Keratinocyte (primary cell): Measurements from ENCODE around the gene PPP6C. TPM values are rescaled to one million over a fixed set of nuclear protein-coding genes. Genes with fewer than 3 reads are reported as not detected.

Experiments
- DNase-seq: peaks from one replicate; pipeline ENCODE4 v3.0.0-alpha.2; 2011; ENCODE audit warnings: low read depth, missing footprints, low spot score
- FAIRE-seq: peaks from 2 replicates; lab custom pipeline; 2011; peaks lifted over from hg19 to GRCh38; lab: Jason Lieb, UNC
- H2AFZ ChIP-seq: 2 replicates; pipeline ENCODE4 v1.6.0; 2012; ENCODE audit warnings: low read length, control low read depth, inconsistent platforms; ENCODE audit not compliant: control insufficient read depth
- H3K27ac ChIP-seq: 2 replicates; pipeline ENCODE4 v1.5.1; 2011; ENCODE audit warnings: low read length; ENCODE audit not compliant: control insufficient read depth, insufficient read depth
- H3K27me3 ChIP-seq: 3 replicates; pipeline ENCODE4 v1.6.0; 2011; ENCODE audit warnings: low read length; ENCODE audit not compliant: control insufficient read depth, insufficient read depth; ENCODE audit errors: extremely low read depth
- H3K36me3 ChIP-seq, 2 experiments: 2 replicates in 1 of 2; 3 replicates in 1 of 2; pipeline ENCODE4 v1.5.1; 2011; ENCODE audit warnings: low read length in 2 of 2, mild to moderate bottlenecking in 1 of 2; ENCODE audit not compliant: control insufficient read depth in 2 of 2, insufficient read depth in 2 of 2; ENCODE audit errors: extremely low read depth in 1 of 2
- H3K4me1 ChIP-seq: 3 replicates; pipeline ENCODE4 v1.5.1; 2011; ENCODE audit warnings: low read length; ENCODE audit not compliant: control insufficient read depth, insufficient read depth; ENCODE audit errors: extremely low read depth
- H3K4me2 ChIP-seq: 3 replicates; pipeline ENCODE4 v1.6.0; 2011; ENCODE audit warnings: low read depth, low read length; ENCODE audit not compliant: control insufficient read depth, insufficient read depth; ENCODE audit errors: extremely low read depth
- H3K4me3 ChIP-seq, 3 experiments: fragments of 200-600 bp in 1 of 3; sonication (generic) in 1 of 3; 2 replicates in 2 of 3; 3 replicates in 1 of 3; pipeline ENCODE4 v1.5.1; 2011 to 2016; ENCODE audit warnings: low read length in 3 of 3, mild to moderate bottlenecking in 3 of 3, control low read depth in 2 of 3, inconsistent platforms in 1 of 3, low read depth in 1 of 3, mixed read lengths in 1 of 3, mixed run types in 1 of 3, moderate library complexity in 1 of 3; ENCODE audit not compliant: control insufficient read depth in 2 of 3, insufficient read depth in 2 of 3; ENCODE audit errors: extremely low read depth in 1 of 3
- H3K79me2 ChIP-seq: 2 replicates; pipeline ENCODE4 v1.6.0; 2012; ENCODE audit warnings: low read length; ENCODE audit not compliant: control insufficient read depth, insufficient read depth
- H3K9ac ChIP-seq: 3 replicates; pipeline ENCODE4 v1.6.0; 2011; ENCODE audit warnings: low read length; ENCODE audit not compliant: control insufficient read depth, insufficient read depth; ENCODE audit errors: extremely low read depth
- H3K9me1 ChIP-seq: 3 replicates; pipeline ENCODE4 v1.6.0; 2011; ENCODE audit warnings: low read length; ENCODE audit not compliant: control insufficient read depth, insufficient read depth; ENCODE audit errors: extremely low read depth
- H3K9me3 ChIP-seq: 2 replicates; pipeline ENCODE4 v1.5.1; 2012; ENCODE audit warnings: low read depth, low read length; ENCODE audit not compliant: control insufficient read depth
- H4K20me1 ChIP-seq: 3 replicates; pipeline ENCODE4 v1.6.0; 2011; ENCODE audit warnings: low read length; ENCODE audit not compliant: control insufficient read depth, insufficient read depth; ENCODE audit errors: extremely low read depth
- EZH2 ChIP-seq: IDR thresholded peaks from one replicate; pipeline ENCODE4 v1.6.1; 2012; ENCODE audit warnings: inconsistent platforms, mild to moderate bottlenecking, low read length, moderate library complexity
- dilution Hi-C: fragments of 300-500 bp; cut with MboI; formaldehyde crosslinking; loops from one replicate; pipeline ENCODE4 v1.7.0; 2020; ENCODE audit warnings: low sequenced_read_pairs; ENCODE audit not compliant: extremely low pct_ligation_motif_present
- polyA plus RNA-seq, 5 experiments: library from polyadenylated mRNA; depleted of rRNA in 3 of 5; stranded (reverse) in 3 of 5; stranded (forward) in 1 of 5; unstranded in 1 of 5; fragments of >200 nt; gene quantifications; 1 replicate in 1 of 5; 2 replicates in 3 of 5; 3 replicates in 1 of 5; pipeline versions ENCODE4 v1.2.1 to v1.2.3, GENCODE V29; 2011 to 2012; ENCODE audit warnings: missing spikeins in 2 of 5, low read depth in 1 of 5, low replicate concordance in 1 of 5
- TF ChIP-seq, protein P1 (sequence below), 3 experiments: IDR thresholded peaks in 1 of 3; conservative IDR thresholded peaks in 1 of 3; optimal IDR thresholded peaks in 1 of 3; 2 replicates in 2 of 3; 3 replicates in 1 of 3; pipeline versions ENCODE3 to v1.5.1; 2011; ENCODE audit warnings: low read length in 3 of 3, mild to moderate bottlenecking in 3 of 3, moderate library complexity in 2 of 3, control low read depth in 1 of 3, inconsistent platforms in 1 of 3; ENCODE audit not compliant: insufficient read depth in 2 of 3; ENCODE audit errors: extremely low read depth in 1 of 3

PPP6C gene
- polyA plus RNA-seq, 1 donor (not counting 4 experiments of a cell fraction or from before 2014, with no cell fraction given): 35.9 TPM

DNA sequence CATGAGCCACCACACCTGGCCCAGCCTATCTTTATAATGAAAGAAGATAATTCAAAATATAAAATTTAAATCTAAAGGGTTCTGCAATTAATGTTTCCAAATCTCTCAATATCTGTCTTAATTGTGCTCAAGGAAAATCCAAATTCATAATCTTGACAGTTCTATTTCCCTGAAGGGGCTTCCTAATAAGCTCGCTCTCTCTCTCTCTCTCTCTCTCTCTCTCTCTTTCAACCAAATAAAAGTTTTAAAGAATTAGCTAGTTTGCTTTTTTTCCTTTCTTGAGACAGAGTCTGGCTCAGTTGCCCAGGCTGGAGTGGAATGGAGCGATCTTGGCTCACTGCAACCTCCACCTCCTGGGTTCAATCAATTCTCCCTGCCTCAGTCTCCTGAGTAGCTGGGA lies 33.1 kb downstream of the PPP6C start:
- FAIRE-seq: no peak
- peaks cover 5 to 12% of the 10 kb centered on the region in 2 experiments for H3K36me3 ChIP-seq

DNA sequence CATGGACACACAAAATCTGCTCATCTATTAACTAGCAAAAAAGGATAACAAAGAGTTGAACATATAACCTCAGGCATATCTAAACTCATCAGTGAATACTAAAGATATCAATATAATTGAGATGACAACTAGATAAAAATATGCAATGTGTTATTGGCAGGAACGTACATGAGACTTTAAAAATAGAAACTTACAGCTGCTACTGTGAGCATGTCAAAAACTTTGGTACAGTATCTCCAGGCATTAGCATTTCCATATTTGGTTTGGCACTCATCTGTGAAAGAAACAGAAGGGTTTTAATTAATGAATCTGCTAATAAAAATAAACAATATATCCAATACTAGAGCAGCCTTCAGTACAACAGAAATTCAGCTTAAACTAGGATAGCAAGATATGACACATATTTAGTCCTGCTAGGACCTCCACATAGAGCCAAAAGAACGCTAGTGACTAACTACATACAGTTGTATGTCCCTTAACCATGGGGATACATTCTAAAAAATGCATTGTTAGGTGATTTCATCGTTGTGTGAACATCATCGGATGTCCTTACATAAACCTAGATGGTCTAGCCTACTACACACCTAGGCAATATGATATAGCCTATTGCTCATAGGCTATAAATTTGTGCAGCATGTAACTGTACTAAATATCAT lies 35.8 kb downstream of the PPP6C start:
- dilution Hi-C loops: no loop called here
- DNase-seq: no peak
- Histone ChIP-seq H3K36me3 (peaks cover 15 to 17% of the 10 kb centered on the region in 2 experiments), H3K27ac (no peak overlapping the region), H4K20me1 (no peaks in the 10 kb centered on the region), H3K9ac (no peak overlapping the region), H3K27me3 (no peaks in the 10 kb centered on the region), H3K4me2 (no peak overlapping the region), H3K9me3 (no peaks in the 10 kb centered on the region), H3K4me1 (no peaks in the 10 kb centered on the region), H3K4me3 (no peak overlapping the region), H2AFZ (no peak overlapping the region), H3K79me2 (no peaks in the 10 kb centered on the region), H3K9me1 (no peaks in the 10 kb centered on the region)
- no peak for FAIRE-seq
- no peak for TF ChIP-seq EZH2
- TF ChIP-seq, protein P1, sequence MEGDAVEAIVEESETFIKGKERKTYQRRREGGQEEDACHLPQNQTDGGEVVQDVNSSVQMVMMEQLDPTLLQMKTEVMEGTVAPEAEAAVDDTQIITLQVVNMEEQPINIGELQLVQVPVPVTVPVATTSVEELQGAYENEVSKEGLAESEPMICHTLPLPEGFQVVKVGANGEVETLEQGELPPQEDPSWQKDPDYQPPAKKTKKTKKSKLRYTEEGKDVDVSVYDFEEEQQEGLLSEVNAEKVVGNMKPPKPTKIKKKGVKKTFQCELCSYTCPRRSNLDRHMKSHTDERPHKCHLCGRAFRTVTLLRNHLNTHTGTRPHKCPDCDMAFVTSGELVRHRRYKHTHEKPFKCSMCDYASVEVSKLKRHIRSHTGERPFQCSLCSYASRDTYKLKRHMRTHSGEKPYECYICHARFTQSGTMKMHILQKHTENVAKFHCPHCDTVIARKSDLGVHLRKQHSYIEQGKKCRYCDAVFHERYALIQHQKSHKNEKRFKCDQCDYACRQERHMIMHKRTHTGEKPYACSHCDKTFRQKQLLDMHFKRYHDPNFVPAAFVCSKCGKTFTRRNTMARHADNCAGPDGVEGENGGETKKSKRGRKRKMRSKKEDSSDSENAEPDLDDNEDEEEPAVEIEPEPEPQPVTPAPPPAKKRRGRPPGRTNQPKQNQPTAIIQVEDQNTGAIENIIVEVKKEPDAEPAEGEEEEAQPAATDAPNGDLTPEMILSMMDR (optimal IDR thresholded peaks at IDR 0.05 in 1 of 3, IDR thresholded peaks at IDR 0.05 in 1 of 3, conservative IDR thresholded peaks at IDR 0.05 in 1 of 3; ENCODE audit: extremely low read depth in 1 of 3, insufficient read depth in 2 of 3, low read length in 3 of 3): no peak

More for the DNA sequence above, 33.1 kb downstream of the PPP6C start:
- Histone ChIP-seq H3K27me3 (no peaks in the 10 kb centered on the region), H3K79me2 (peaks cover 5% of the 10 kb centered on the region), H3K9me1 (no peaks in the 10 kb centered on the region), H4K20me1 (no peaks in the 10 kb centered on the region), H2AFZ (no peak overlapping the region), H3K4me3 (no peak overlapping the region), H3K27ac (no peak overlapping the region), H3K4me1 (peaks cover 3% of the 10 kb centered on the region), H3K4me2 (no peak overlapping the region), H3K9me3 (no peaks in the 10 kb centered on the region), H3K9ac (no peak overlapping the region)
- no peak for DNase-seq
- dilution Hi-C loops: no loop called here
- TF ChIP-seq, protein P1 (optimal IDR thresholded peaks at IDR 0.05 in 1 of 3, IDR thresholded peaks at IDR 0.05 in 1 of 3, conservative IDR thresholded peaks at IDR 0.05 in 1 of 3; ENCODE audit: extremely low read depth in 1 of 3, insufficient read depth in 2 of 3, low read length in 3 of 3): no peak
- no peak for TF ChIP-seq EZH2
